ENCODE measurements around the gene RPUSD1. TPM values are rescaled to one million over a fixed set of nuclear protein-coding genes. Genes with fewer than 3 reads are reported as not detected.

The RPUSD1 gene
- total RNA-seq, 1 donor, result 10.4 TPM

DNA sequence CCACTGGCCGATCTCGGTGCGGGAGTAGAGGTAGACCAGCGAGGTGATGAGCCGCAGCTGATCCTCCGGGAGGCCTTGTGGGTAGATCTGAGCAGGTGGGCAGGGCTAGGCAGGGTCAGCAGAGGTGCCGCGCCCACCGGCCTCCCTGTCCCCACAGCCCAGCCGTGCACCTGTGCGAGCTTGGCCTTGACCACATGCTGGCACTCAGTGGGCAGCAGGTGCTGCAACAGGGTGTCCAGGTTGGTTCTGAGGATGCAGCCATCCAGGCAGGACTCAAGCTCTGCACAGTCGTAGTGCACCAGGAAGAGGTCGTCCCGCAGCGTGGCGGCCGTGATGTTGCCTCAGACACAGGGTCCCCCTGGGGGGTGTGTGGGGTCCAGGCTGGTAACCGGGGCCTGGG, 15.2 kb downstream of the RPUSD1 start:
- H3K4me3 ChIP-seq (ENCODE audit: low read length), result no peak overlapping the region
- no peaks in the 10 kb centered on the region for H3K27me3 ChIP-seq (ENCODE audit: insufficient read depth, low read length)
- no peaks in the 10 kb centered on the region for H3K9me3 ChIP-seq (ENCODE audit: low read depth, low read length)
- H3K4me1 ChIP-seq (ENCODE audit: insufficient read depth, low read length), result no peaks in the 10 kb centered on the region

DNA sequence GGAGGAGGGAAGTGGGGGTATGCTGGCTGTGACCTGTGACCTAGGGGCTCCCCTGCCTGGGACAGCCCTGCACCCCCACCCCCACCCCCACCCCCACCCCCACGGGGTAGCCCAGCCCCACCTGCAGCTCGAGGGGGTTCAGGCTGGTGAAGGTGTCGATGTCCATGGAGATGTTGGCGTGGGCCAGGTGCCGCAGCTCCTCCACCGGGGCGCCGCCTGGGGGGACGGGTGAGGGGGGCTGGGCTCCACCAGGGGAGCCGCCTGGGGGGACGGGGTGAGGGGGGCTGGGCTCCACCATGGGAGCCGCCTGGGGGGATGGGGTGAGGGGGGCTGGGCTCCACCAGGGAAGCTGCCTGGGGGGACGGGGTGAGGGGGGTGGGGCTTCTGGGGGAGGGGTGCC, 17.8 kb downstream of the RPUSD1 start:
- Histone ChIP-seq H3K4me3 (ENCODE audit: low read length) (no peak overlapping the region), H3K27me3 (ENCODE audit: insufficient read depth, low read length) (no peaks in the 10 kb centered on the region), H3K9me3 (ENCODE audit: low read depth, low read length) (no peaks in the 10 kb centered on the region), H3K4me1 (ENCODE audit: insufficient read depth, low read length) (no peaks in the 10 kb centered on the region)

DNA sequence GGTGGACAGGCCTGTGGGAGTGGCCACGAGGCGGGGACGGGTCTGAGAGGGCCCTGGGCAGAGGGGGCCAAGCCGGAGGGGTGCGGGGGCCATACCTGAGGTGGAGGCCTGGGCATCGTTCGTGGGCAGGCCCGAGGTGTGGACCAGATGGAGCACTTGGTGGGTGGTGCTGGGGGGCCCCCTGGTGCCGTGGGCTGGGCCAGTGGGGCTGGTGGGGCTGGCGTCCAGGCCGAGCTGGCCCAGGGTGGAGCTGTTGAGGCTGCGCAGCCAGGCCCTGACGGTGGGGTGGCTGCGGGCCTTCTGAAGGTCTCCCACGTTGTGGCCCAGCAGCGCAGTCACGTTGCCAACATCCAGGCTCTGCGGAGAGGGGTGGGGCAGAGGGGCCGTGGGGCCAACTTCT, 18.2 kb downstream of the RPUSD1 start:
- Histone ChIP-seq H3K4me3 (ENCODE audit: low read length) (no peak overlapping the region), H3K4me1 (ENCODE audit: insufficient read depth, low read length) (no peaks in the 10 kb centered on the region), H3K9me3 (ENCODE audit: low read depth, low read length) (no peaks in the 10 kb centered on the region), H3K27me3 (ENCODE audit: insufficient read depth, low read length) (no peaks in the 10 kb centered on the region)

DNA sequence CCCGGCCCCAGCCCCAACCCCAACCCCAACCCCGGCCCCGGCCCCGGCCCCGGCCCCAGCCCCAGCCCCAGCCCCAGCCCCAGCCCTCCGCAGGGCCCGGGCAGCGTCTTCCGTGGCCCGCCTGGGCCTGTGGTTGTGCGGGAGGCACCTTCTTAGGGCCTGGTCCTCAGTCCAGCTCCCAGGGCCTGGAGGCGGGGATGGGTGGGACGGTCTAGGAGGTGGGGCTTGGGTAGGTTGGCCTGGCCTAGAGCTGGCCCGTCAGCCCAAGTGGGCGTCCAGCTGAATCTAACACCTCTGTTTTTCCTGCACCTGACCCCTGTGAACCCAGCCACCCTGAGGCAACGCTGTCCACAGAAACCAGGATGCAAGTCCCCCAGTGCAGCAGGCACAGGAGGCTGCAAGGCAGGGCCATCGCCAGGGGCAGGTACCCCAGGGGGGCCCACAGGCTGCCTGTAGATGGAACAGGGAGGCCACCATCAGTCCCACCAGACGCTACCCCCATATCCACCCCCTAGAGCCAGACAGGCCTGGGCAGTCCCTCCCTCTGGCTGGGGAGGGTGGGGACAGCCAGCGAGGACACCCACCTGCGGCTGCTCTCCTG, 18.9 kb downstream of the RPUSD1 start:
- no peaks in the 10 kb centered on the region for H3K27me3 ChIP-seq (ENCODE audit: insufficient read depth, low read length)
- H3K4me3 ChIP-seq (ENCODE audit: low read length), result no peak overlapping the region
- no peaks in the 10 kb centered on the region for H3K4me1 ChIP-seq (ENCODE audit: insufficient read depth, low read length)
- no peaks in the 10 kb centered on the region for H3K9me3 ChIP-seq (ENCODE audit: low read depth, low read length)

DNA sequence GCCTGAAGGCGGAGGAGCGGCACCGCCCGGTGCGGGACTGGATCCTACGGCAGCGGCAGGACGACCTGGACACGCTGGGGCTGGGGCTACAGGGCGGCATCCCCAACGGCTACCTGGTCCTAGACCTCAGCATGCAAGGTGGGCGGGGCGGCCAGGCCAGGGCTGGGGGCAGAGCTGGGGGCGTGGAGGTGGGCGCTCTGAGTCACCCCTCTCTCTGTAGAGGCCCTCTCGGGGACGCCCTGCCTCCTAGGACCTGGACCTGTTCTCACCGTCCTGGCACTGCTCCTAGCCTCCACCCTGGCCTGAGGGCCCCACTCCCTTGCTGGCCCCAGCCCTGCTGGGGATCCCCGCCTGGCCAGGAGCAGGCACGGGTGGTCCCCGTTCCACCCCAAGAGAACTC, 19.8 kb downstream of the RPUSD1 start:
- no peak overlapping the region for H3K4me3 ChIP-seq (ENCODE audit: low read length)
- no peaks in the 10 kb centered on the region for H3K4me1 ChIP-seq (ENCODE audit: insufficient read depth, low read length)
- no peaks in the 10 kb centered on the region for H3K9me3 ChIP-seq (ENCODE audit: low read depth, low read length)
- no peaks in the 10 kb centered on the region for H3K27me3 ChIP-seq (ENCODE audit: insufficient read depth, low read length)

DNA sequence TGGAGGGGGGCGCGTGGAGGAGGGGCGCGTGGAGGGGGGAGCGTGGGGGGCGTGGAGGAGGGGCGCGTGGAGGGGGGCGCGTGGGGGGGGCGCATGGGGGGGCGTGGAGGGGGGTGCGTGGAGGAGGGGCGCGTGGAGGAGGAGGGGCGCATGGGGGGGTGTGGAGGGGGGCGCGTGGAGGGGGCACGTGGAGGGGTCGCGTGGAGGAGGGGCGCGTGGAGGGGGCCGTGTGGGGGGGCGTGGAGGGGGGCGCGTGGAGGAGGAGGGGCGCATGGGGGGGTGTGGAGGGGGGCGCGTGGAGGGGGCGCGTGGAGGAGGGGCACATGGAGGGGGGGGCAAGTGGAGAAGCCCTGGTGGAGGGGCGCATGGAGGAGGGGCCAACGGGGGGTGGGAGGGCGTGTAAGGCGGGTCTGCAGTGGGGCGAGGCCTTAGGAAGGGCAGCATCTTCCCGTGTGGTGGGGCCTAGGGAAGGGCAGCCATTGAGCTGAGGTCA, 20.4 kb downstream of the RPUSD1 start:
- Histone ChIP-seq H3K9me3 (ENCODE audit: low read depth, low read length) (no peaks in the 10 kb centered on the region), H3K27me3 (ENCODE audit: insufficient read depth, low read length) (no peaks in the 10 kb centered on the region), H3K4me3 (ENCODE audit: low read length) (no peak overlapping the region), H3K4me1 (ENCODE audit: insufficient read depth, low read length) (no peaks in the 10 kb centered on the region)

DNA sequence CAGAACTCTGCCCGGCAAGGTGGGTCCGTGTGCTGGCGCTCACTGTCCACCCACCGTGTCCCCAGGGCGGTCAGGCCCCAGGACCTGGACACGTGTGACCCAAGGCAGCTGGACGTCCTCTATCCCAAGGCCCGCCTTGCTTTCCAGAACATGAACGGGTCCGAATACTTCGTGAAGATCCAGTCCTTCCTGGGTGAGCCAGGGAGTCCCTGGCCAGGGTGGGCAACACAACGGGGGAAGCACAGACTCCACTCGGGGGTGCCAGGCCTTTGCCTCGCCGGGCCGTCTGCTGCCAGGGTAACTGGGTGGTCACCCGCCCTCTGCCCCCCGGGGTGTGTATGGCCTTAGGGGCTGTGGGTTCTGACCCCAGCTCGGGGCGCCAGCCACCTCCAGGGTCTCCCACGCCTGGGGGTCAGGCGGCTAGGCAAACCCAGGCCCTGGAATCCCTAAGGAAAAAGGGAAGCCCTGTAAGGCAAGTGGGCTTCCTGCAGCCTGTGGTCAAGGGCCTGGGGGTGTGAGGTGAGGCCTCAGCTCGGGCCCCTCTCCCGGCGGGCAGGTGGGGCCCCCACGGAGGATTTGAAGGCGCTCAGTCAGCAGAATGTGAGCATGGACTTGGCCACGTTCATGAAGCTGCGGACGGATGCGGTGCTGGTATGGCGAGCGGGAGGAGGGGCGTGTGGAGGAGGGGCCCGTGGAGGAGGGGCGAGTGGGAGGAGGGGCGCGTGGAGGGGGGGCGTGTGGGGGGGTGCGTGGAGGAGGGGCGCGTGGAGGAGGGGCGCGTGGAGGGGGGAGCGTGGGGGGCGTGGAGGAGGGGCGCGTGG, 21.2 kb downstream of the RPUSD1 start:
- Histone ChIP-seq H3K4me1 (ENCODE audit: insufficient read depth, low read length) (no peaks in the 10 kb centered on the region), H3K9me3 (ENCODE audit: low read depth, low read length) (no peaks in the 10 kb centered on the region), H3K27me3 (ENCODE audit: insufficient read depth, low read length) (no peaks in the 10 kb centered on the region), H3K4me3 (ENCODE audit: low read length) (no peak overlapping the region)

DNA sequence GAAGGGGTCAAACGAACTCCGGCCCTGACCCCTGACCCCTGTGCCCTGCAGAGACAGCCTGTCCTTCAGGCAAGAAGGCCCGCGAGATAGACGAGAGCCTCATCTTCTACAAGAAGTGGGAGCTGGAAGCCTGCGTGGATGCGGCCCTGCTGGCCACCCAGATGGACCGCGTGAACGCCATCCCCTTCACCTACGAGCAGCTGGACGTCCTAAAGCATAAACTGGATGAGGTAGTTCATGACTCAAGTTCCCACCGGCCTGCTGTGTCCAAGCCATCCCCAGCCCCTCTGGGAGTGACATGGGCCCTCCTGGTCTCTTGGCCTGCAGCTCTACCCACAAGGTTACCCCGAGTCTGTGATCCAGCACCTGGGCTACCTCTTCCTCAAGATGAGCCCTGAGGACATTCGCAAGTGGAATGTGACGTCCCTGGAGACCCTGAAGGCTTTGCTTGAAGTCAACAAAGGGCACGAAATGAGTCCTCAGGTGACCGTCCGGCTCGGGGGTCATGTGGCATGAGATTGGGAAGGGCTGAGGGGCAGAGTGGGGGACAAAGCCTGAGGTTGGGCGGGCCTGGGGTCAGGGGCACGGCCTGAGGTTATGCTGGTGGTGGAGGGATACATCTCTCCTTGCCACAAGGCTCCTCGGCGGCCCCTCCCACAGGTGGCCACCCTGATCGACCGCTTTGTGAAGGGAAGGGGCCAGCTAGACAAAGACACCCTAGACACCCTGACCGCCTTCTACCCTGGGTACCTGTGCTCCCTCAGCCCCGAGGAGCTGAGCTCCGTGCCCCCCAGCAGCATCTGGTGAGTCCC, 22.0 kb downstream of the RPUSD1 start:
- no peaks in the 10 kb centered on the region for H3K9me3 ChIP-seq (ENCODE audit: low read depth, low read length)
- H3K4me3 ChIP-seq (ENCODE audit: low read length), result no peak overlapping the region
- H3K4me1 ChIP-seq (ENCODE audit: insufficient read depth, low read length), result no peaks in the 10 kb centered on the region
- H3K27me3 ChIP-seq (ENCODE audit: insufficient read depth, low read length), result no peaks in the 10 kb centered on the region

DNA sequence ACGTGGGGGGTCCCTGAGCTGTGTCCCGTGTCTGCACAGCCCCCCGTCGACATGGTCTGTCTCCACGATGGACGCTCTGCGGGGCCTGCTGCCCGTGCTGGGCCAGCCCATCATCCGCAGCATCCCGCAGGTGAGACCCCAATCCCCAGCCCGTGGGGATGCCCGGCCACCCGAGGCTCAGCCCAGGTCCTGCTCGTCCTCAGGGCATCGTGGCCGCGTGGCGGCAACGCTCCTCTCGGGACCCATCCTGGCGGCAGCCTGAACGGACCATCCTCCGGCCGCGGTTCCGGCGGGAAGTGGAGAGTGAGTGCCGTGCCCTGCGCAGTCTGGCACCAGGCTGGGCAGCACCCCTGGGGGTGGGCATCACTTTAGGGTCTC, 22.7 kb downstream of the RPUSD1 start:
- H3K4me3 ChIP-seq (ENCODE audit: low read length), result no peak overlapping the region
- no peaks in the 10 kb centered on the region for H3K4me1 ChIP-seq (ENCODE audit: insufficient read depth, low read length)
- H3K27me3 ChIP-seq (ENCODE audit: insufficient read depth, low read length), result no peaks in the 10 kb centered on the region
- H3K9me3 ChIP-seq (ENCODE audit: low read depth, low read length), result no peaks in the 10 kb centered on the region

DNA sequence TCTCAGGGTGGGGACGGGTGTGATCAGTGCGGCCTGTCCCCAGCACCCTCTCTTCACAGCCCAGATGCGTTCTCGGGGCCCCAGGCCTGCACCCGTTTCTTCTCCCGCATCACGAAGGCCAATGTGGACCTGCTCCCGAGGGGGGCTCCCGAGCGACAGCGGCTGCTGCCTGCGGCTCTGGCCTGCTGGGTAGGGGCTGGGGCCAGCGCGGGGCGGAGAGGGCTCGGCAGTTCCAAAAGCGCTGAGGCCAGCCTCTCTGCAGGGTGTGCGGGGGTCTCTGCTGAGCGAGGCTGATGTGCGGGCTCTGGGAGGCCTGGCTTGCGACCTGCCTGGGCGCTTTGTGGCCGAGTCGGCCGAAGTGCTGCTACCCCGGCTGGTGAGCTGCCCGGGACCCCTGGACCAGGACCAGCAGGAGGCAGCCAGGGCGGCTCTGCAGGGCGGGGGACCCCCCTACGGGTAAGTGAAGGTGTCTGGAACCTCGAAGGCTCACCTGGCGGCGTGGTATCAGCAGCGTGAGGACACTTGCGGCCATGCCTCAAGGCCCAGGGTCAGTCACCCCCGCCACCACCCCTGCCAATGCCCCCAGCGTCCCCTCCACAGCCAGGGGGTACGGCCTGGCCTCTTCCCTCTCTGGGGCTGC, 23.2 kb downstream of the RPUSD1 start:
- Histone ChIP-seq H3K4me3 (ENCODE audit: low read length) (no peak overlapping the region), H3K9me3 (ENCODE audit: low read depth, low read length) (no peaks in the 10 kb centered on the region), H3K27me3 (ENCODE audit: insufficient read depth, low read length) (no peaks in the 10 kb centered on the region), H3K4me1 (ENCODE audit: insufficient read depth, low read length) (no peaks in the 10 kb centered on the region)

DNA sequence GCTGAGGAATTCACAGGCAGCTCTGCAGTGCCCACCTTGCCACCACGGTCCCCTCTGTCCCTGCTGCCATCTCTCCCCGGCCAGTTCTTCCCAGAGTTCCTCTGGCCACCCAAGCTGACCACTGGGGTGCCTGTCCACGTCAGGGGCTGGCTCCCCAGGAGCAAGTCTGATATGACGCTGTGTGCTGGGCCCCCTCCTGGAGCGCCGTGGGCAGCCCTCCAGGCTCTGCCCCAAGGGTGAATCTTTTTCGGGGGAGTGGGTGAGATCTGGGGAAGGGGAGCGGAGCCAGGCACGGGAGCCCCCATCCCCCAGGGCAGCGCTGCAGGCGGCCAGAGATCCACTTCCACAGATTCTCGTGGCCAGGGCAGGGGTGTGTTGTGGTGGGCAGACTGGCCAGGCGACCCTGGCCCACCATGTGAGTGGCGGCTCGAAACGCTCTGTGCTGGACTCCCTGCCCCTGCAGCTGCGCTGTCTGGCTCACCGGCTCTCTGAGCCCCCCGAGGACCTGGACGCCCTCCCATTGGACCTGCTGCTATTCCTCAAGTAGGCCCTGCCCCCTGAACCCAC, 23.9 kb downstream of the RPUSD1 start:
- H3K9me3 ChIP-seq (ENCODE audit: low read depth, low read length), result no peaks in the 10 kb centered on the region
- H3K27me3 ChIP-seq (ENCODE audit: insufficient read depth, low read length), result no peaks in the 10 kb centered on the region
- H3K4me3 ChIP-seq (ENCODE audit: low read length), result no peak overlapping the region

DNA sequence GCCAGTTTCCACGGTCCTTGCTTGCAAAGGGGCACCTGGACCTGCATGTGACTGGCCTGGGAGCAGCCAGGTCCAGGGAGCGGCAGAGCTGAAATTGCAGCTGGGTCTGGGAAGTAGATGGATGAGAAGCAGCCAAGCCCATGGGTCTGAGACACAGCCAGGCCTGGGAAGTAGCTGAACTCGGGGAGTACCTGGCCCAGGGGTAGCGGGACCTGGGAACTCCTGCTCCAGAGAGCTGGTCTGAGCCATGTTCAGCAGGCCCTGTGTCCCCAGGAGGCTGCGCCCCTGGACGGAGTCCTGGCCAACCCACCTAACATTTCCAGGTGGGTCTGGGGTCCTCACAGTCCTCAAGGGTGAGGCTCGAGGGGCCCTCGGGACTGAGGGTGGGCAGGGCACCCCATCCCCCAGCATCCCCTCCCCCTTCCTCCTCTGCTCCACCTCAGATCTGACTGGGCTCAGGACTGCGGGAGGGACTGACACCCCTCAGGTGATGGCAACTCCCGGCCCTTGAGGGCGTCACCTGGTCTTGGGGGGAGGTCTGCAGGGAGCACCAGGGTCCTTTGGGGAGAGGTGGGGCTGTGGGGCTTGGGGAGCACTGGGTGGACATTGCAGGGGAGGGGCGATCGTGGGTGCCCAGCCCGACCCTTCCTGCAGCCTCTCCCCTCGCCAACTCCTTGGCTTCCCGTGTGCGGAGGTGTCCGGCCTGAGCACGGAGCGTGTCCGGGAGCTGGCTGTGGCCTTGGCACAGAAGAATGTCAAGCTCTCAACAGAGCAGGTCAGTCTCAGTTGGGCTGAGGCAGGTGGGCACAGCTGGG, 24.6 kb downstream of the RPUSD1 start:
- Histone ChIP-seq H3K4me1 (ENCODE audit: insufficient read depth, low read length) (no peaks in the 10 kb centered on the region), H3K27me3 (ENCODE audit: insufficient read depth, low read length) (no peaks in the 10 kb centered on the region), H3K4me3 (ENCODE audit: low read length) (no peak overlapping the region), H3K9me3 (ENCODE audit: low read depth, low read length) (no peaks in the 10 kb centered on the region)

More for the DNA sequence above, 23.9 kb downstream of the RPUSD1 start:
- no peaks in the 10 kb centered on the region for H3K4me1 ChIP-seq (ENCODE audit: insufficient read depth, low read length)

DNA sequence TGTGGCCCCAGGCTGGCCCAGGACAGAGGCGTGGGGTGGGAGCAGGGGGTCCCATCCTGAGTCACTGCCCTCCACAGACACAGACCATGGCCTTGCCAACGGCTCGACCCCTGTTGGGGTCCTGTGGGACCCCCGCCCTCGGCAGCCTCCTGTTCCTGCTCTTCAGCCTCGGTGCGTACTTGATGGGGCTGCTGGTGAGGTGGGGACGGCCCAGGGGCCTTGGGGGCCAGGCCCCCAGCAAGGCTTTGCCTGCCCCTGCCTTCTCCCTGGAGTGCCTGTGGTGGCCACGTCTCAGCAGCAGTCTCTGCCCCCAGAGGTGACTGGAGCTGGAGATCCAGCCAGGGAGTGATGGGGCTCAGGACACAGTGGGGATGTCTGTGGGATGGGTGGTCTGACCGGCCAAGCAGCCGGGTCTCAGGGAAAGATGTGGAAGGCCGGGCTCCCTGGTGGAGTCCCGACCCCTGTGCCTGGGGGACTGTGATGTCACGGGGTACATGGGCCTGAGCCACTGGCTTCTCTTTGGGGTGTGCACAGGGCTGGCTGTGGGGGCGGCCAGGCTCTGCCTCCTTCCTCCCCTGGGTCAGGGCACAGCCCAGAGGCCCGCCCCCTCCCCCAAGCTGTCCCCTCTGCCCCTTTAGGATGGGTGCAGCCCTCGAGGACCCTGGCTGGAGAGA, 25.4 kb downstream of the RPUSD1 start:
- no peaks in the 10 kb centered on the region for H3K27me3 ChIP-seq (ENCODE audit: insufficient read depth, low read length)
- H3K4me1 ChIP-seq (ENCODE audit: insufficient read depth, low read length), result peaks cover 4% of the 10 kb centered on the region
- no peak overlapping the region for H3K4me3 ChIP-seq (ENCODE audit: low read length)
- no peaks in the 10 kb centered on the region for H3K9me3 ChIP-seq (ENCODE audit: low read depth, low read length)

Measured in mononuclear cell (primary cell).